ENCODE data around the gene PTPRN2. TPM values are rescaled to one million over a fixed set of nuclear protein-coding genes. Genes with fewer than 3 reads are reported as not detected.

PTPRN2 gene
- total and polyA plus RNA-seq, 2 of the 8 experiments (the other 6 are each of a cell fraction or from before 2014, with no cell fraction given), result 2.6 to 4.5 TPM

- TF ChIP-seq TCF12 (IDR thresholded peaks at IDR 0.05; ENCODE audit: low read depth, low read length) (no peak), TAF1 (IDR thresholded peaks at IDR 0.05; ENCODE audit: low read depth, low read length) (no peak), BRCA1 (IDR thresholded peaks at IDR 0.05; ENCODE audit: low read depth, low read length) (no peak)
Measured at GRCh38 chr7:157587805-157588560, 999.6 kb downstream of the PTPRN2 start (continued).

Data from H1 (cell line).